OCI-LY1 (cell line): ENCODE results near the gene VAT1.

Experiments used
- H2AFZ ChIP-seq: fragments of 200-600 bp; sonication (generic), shearing (Covaris generic); 2 replicates; pipeline ENCODE4 v1.6.0; 2014; ENCODE audit warnings: antibody characterized with exemption, mild to moderate bottlenecking, low read length
- H3F3A ChIP-seq: fragments of 200-600 bp; sonication (generic), shearing (Covaris generic); 2 replicates; pipeline ENCODE4 v1.6.0; 2014; ENCODE audit warnings: mild to moderate bottlenecking, antibody characterized with exemption, low read length, moderate library complexity; ENCODE audit not compliant: insufficient read depth
- H3K27ac ChIP-seq: fragments of 200-600 bp; sonication (generic); 2 replicates; pipeline ENCODE4 v1.5.1; 2014; ENCODE audit warnings: low read length, mixed run types, mild to moderate bottlenecking, low read depth; ENCODE audit not compliant: poor library complexity, severe bottlenecking
- H3K27me3 ChIP-seq: fragments of 200-600 bp; sonication (generic); 2 replicates; pipeline ENCODE4 v1.6.0; 2014; ENCODE audit warnings: antibody characterized with exemption, mild to moderate bottlenecking, low read length, moderate library complexity; ENCODE audit not compliant: insufficient read depth
- H3K36me3 ChIP-seq: fragments of 200-600 bp; sonication (generic); 2 replicates; pipeline ENCODE4 v1.6.1; 2014; ENCODE audit warnings: mild to moderate bottlenecking, antibody characterized with exemption, low read length, moderate library complexity, mixed read lengths; ENCODE audit not compliant: insufficient read depth
- H3K4me1 ChIP-seq: fragments of 200-600 bp; sonication (generic); 2 replicates; pipeline ENCODE4 v1.5.1; 2014; ENCODE audit warnings: mild to moderate bottlenecking, low read length, moderate library complexity; ENCODE audit not compliant: insufficient read depth, severe bottlenecking
- H3K4me2 ChIP-seq: fragments of 200-600 bp; sonication (generic), shearing (Covaris generic); 2 replicates; pipeline ENCODE4 v1.6.1; 2014; ENCODE audit warnings: low read length
- H3K4me3 ChIP-seq: fragments of 200-600 bp; sonication (generic); 2 replicates; pipeline ENCODE4 v1.5.1; 2014; ENCODE audit warnings: low read length, low read depth, mild to moderate bottlenecking, mixed read lengths; ENCODE audit not compliant: poor library complexity, severe bottlenecking
- H3K79me2 ChIP-seq: fragments of 200-600 bp; shearing (Covaris generic); 2 replicates; pipeline ENCODE4 v1.6.1; 2016; ENCODE audit warnings: mixed run types, low read length, mixed read lengths; ENCODE audit not compliant: insufficient read depth
- H3K9ac ChIP-seq: fragments of 200-600 bp; sonication (generic), shearing (Covaris generic); 2 replicates; pipeline ENCODE4 v1.6.1; 2014; ENCODE audit warnings: mild to moderate bottlenecking, low read length, mixed read lengths
- H3K9me2 ChIP-seq: fragments of 200-600 bp; sonication (generic), shearing (Covaris generic); 2 replicates; pipeline ENCODE4 v1.6.1; 2014; ENCODE audit warnings: low read depth, mild to moderate bottlenecking, low read length, mixed read lengths
- H3K9me3 ChIP-seq: fragments of 200-600 bp; shearing (Covaris generic); 2 replicates; pipeline ENCODE4 v1.6.1; 2014; ENCODE audit warnings: low read length, mixed read lengths
- H4K20me1 ChIP-seq: fragments of 200-600 bp; sonication (generic), shearing (Covaris generic); 2 replicates; pipeline ENCODE4 v1.6.0; 2016; ENCODE audit warnings: mild to moderate bottlenecking, low read length; ENCODE audit not compliant: insufficient read depth
- CTCF ChIP-seq: fragments of 200-600 bp; sonication (generic), shearing (Covaris generic); IDR thresholded peaks from 2 replicates; pipeline ENCODE4 v1.5.1; 2017; ENCODE audit warnings: mild to moderate bottlenecking, antibody characterized with exemption, low read length, moderate library complexity, mixed read lengths
- EZH2 ChIP-seq: fragments of 200-600 bp; sonication (generic), shearing (Covaris generic); IDR thresholded peaks from 2 replicates; pipeline ENCODE4 v1.8.0; 2017; ENCODE audit warnings: borderline replicate concordance, mixed run types, mild to moderate bottlenecking, antibody characterized with exemption, low read length, moderate library complexity, mixed read lengths

VAT1 gene

DNA sequence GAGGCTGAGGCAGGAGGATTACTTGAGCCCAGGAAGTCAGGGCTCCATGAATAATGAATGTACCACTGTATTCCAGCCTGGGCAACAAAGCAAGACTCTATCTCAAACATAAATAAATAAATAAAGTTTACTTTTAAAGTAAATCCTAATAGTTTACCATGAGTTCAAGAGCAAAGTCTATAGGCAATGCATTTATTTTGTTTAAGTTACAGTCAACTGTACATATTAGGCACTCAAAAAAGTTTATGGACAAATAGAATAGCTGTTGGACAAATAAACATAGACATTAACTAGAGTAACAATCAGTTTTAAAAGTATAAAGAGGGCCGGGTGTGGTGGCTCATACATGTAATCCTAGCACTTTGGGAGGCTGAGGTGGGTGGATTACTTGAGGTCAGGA, 54.3 kb downstream of the VAT1 start:
- Histone ChIP-seq H3K4me1 (peaks cover 10% of the 10 kb centered on the region), H2AFZ (no peak overlapping the region), H3K9me2 (no peaks in the 10 kb centered on the region), H3F3A (peaks cover 4% of the 10 kb centered on the region; the same call in 1 of the 2 replicates), H3K9ac (no peak overlapping the region), H3K4me3 (no peak overlapping the region), H4K20me1 (no peaks in the 10 kb centered on the region), H3K27me3 (no peaks in the 10 kb centered on the region), H3K27ac (no peak overlapping the region), H3K36me3 (no peaks in the 10 kb centered on the region), H3K79me2 (no peaks in the 10 kb centered on the region), H3K4me2 (no peak overlapping the region), H3K9me3 (no peaks in the 10 kb centered on the region)
- TF ChIP-seq EZH2 (no peak), CTCF (no peak)
